Stimulated activated CD4-positive, alpha-beta T cell treated with anti-CD3 and anti-CD28 coated beads, Interleukin-12 subunit alpha, Interleukin-12 subunit beta, amount 100 ng/mL, for 4 hours (primary cell): ENCODE measurements around the gene SCNM1.
A peak's percentile ranks its signal among the peaks of the same experiment; 100 is the strongest.
"Not testable (repeated sequence)": the region's sequence is repeated elsewhere in the genome, so short reads cannot be mapped to it uniquely, and the experiment has no call there.

Source experiments
- DNase-seq: peaks from one replicate; pipeline ENCODE4 v3.0.0-alpha.2; 2020

SCNM1 gene

DNA sequence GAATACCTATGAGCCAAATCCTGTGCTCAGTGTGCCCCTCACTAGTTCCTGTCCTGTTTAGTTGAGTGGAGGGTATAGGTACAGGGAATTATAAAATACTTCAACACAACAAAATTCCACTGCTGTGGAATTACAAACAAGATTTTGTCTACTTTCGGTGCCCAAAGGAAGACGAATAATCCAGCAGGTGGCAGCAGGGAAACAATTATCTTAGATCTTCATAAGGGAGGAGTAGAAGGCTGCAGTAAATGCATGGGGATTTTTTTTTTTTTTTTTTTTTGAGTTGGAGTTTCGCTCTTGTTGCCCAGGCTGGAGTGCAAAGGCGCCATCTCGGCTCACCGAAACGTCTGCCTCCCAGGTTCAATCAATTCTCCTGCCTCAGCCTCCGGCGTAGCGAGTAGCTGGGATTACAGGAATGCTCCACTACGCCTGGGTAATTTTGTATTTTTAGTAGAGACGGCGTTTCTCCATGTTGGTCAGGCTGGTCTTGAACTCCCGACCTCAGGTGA is 30.4 kb downstream of the SCNM1 start:
- peak; percentile 25 for DNase-seq

DNA sequence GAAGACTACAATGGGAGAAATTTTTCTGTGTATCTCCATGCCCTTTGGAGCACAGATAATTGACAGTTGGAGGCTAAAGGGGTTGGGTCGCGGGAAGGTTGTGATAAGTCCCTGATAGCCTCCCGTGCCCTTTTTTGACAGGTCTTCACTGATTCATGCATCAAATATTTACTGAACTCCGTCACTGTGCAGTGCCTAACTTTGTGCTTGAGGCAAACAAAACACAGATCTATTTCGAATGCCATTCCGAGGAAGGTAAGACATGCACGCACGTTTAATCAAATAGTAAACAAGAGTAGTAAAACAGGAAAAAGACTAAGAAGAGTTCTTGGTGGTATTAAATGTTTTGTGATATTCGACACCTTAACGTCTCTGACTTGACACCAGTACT is 31.9 kb downstream of the SCNM1 start:
- no peak for DNase-seq

- peak; percentile 99 for DNase-seq
Observed at GRCh38 chr1:151198254-151199127, 32.5 kb downstream of the SCNM1 start, which contains the start of gene PIP5K1A. TSS of gene PIP5K1A (plus strand) at chr1:151198552. CDS start at chr1:151198997, 445 bp downstream.

DNA sequence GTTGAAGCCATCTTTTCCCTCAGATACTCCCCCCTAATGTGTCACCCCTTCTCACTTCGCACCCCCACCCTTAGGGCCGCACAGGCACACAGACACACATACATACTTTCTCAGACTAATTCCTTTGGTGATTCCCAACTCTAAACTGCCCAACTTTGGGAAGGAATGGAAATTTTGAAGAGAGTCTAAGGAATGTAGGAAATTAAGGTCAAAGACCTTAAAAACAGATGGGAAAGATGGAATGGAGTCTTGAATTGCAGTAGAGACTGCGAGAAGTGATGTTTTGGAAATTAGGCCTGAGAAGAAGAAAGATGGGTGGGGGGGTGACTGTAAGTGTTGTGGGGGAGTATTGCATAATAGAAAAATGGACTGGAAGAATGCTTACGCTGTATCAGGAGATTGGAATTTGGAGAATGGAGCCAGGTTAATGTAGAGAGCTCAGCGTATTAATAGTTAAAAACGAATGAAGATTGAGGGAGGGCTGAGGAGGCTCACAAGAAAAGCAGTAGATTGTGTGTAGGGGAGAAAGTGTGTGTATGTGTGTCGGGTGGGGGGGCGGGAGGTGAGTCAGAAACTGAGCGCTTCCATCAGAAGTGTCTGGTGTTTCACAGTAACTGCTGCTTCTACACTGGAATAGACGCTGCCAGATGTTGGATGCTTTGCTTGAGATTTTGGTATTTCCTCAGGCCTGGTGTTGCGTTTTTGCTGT is 34.1 kb downstream of the SCNM1 start:
- DNase-seq, result no peak

DNA sequence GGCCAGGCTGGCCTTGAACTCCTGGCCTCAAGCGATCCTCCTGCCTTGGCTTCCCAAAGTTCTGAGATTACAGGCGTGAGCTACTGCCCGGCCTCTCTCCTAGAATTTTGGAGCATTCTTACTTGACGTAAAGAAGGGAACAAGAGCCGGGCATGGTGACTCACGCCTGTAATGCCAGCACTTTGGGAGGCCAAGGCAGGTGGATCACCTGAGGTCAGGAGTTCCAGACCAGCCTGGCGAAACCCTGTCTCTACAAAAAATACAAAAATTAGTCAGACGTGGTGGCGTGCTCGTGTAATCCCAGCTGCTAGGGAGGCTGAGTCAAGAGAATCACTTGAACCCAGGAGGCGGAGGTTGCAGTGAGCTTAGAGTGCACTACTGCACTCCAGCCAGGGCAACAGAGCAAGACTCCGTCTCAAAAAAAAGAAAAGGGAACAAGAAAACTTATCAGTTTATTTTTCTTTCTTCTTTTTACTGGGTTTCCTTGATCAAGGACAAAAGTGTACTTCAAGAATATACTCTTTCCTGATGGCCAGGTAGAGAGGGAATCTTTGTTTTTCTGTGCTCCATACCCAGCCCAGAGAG is 39.5 kb downstream of the SCNM1 start:
- DNase-seq, result not testable (repeated sequence)

DNA sequence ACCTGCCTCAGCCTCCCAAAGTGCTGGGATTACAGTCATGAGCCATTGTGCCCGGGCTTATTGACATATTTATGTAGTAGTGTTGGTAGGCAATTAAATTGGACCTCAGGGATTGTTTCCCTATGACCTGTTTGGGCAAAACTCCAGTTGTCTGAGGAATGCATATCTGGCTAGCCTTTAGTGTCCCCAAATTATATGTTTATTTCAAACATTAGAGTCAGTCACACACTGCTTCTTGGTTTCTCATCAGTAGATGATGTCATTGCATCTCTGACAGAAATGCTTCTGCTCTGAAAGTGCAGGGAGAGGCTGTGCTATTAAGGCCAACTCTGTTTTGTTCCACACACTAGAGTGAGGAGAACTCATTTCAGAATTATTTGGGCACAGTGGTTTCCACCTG is 44.9 kb downstream of the SCNM1 start:
- DNase-seq, result no peak

DNA sequence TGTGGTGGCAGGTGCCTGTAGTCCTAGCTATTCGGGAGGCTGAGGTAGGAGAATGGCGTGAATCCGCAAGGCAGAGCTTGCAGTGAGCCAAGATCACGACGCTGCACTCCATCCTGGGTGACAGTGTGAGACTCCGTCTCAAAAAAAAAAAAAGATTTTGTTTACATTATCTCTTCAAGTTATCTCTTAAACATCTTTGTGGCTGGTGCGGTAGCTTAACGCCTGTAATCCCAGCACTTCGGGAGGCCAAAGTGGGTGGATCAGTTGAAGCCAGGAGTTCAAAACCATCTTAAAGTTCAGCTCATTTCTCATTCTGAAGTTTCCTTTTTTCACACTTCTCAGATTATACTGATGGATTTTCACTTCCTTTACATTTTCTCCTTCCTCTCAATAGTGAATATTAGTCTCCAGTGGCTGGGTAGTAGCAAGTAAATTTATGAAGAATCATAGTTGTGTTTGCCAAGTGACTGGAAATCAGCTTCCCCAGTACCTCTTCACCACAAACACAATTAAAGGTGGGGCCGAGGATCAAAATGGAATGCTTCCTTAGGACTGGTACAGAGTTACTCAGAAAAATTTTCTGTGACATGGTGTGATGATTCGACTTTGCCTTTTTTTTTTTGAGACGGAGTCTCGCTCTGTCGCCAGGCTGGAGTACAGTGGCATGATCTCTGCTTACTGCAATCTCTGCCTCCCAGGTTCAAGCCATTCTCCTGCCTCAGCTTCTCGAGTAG is 46.2 kb downstream of the SCNM1 start:
- no peak for DNase-seq

- no peak for DNase-seq
Observed at GRCh38 chr1:151213560-151213959, 47.6 kb downstream of the SCNM1 start.
